IMR-90 (cell line): ENCODE measurements around the gene INO80E. TPM values are rescaled to one million over a fixed set of nuclear protein-coding genes. Genes with fewer than 3 reads are reported as not detected.

Experiments
- ATAC-seq: fragments of 200-7000 bp; cut with Tn5 transposase; 2 replicates; pipeline ENCODE4 v1.9.1; 2020; ENCODE audit warnings: low read depth, mild to moderate bottlenecking, moderate library complexity
- BruUV-seq: library from RNA; stranded (reverse); fragments of 400-500 nt; replicated peaks from 2 replicates; lab custom pipeline; 2021; lab: Mats Ljungman, UMichigan
- CTCF ChIA-PET: fragments of 300-600 bp; formaldehyde crosslinking; extraction: SDS; loops from one replicate; lab custom pipeline; 2021; ENCODE audit warnings: antibody characterized with exemption; lab: Yijun Ruan, JAX
- POLR2A ChIA-PET: fragments of 300-600 bp; sonication (Branson Sonifier 250); formaldehyde crosslinking; loops from one replicate; lab custom pipeline; 2022; ENCODE audit warnings: antibody characterized with exemption; ENCODE audit not compliant: unreplicated experiment; lab: Charles Lee
- DNase-seq: peaks from one replicate; pipeline ENCODE4 v3.0.0; 2013
- H2AFZ ChIP-seq: replicated peaks from 2 replicates; pipeline ENCODE3; 2013; ENCODE audit warnings: low read length, mild to moderate bottlenecking; ENCODE audit not compliant: poor library complexity
- H2AK5ac ChIP-seq: 2 replicates; pipeline ENCODE4 v1.6.1; 2013; ENCODE audit warnings: low read depth, low read length, inconsistent platforms
- H2AK9ac ChIP-seq: replicated peaks from 2 replicates; pipeline ENCODE3; 2013; ENCODE audit warnings: mild to moderate bottlenecking, low read depth, low read length, moderate library complexity; ENCODE audit not compliant: poor library complexity
- H2BK120ac ChIP-seq: 2 replicates; pipeline ENCODE4 v1.6.1; 2013; ENCODE audit warnings: low read depth, low read length, inconsistent platforms
- H2BK15ac ChIP-seq: 3 replicates; pipeline ENCODE4 v1.6.1; 2013; ENCODE audit warnings: low read depth, low read length, inconsistent platforms
- H2BK20ac ChIP-seq: 2 replicates; pipeline ENCODE4 v1.6.1; 2013; ENCODE audit warnings: low read depth, mild to moderate bottlenecking, inconsistent platforms, low read length, moderate library complexity
- H2BK5ac ChIP-seq: 2 replicates; pipeline ENCODE4 v1.6.1; 2013; ENCODE audit warnings: mild to moderate bottlenecking, low read depth, low read length, inconsistent platforms; ENCODE audit not compliant: poor library complexity, severe bottlenecking
- H3K14ac ChIP-seq: replicated peaks from 2 replicates; pipeline ENCODE4 v1.6.1; 2013; ENCODE audit warnings: low read depth, low read length, inconsistent platforms
- H3K18ac ChIP-seq: 2 replicates; pipeline ENCODE4 v1.6.1; 2013; ENCODE audit warnings: low read depth, low read length, control low read depth
- H3K23ac ChIP-seq: 2 replicates; pipeline ENCODE4 v1.6.1; 2013; ENCODE audit warnings: low read depth, low read length, inconsistent platforms
- H3K27ac ChIP-seq: 2 replicates; pipeline ENCODE4 v1.5.1; 2013; ENCODE audit warnings: mild to moderate bottlenecking, control low read depth, low read length; ENCODE audit not compliant: insufficient read depth
- H3K27me3 ChIP-seq: 2 replicates; pipeline ENCODE4 v1.6.1; 2013; ENCODE audit warnings: low read length; ENCODE audit not compliant: control insufficient read depth, insufficient read depth
- H3K36me3 ChIP-seq: 2 replicates; pipeline ENCODE4 v1.6.1; 2013; ENCODE audit warnings: low read length, mixed read lengths; ENCODE audit not compliant: control insufficient read depth, insufficient read depth
- H3K4ac ChIP-seq: 2 replicates; pipeline ENCODE4 v1.6.1; 2013; ENCODE audit warnings: low read depth, low read length, inconsistent platforms
- H3K4me1 ChIP-seq: 2 replicates; pipeline ENCODE4 v1.6.1; 2013; ENCODE audit warnings: low read length, mixed read lengths; ENCODE audit not compliant: control insufficient read depth, insufficient read depth
- H3K4me2 ChIP-seq: 2 replicates; pipeline ENCODE4 v1.6.1; 2013; ENCODE audit warnings: low read depth, mild to moderate bottlenecking, control low read depth, low read length, moderate library complexity
- H3K4me3 ChIP-seq: 2 replicates; pipeline ENCODE4 v1.5.1; 2013; ENCODE audit warnings: low read depth, mild to moderate bottlenecking, control low read depth, low read length, moderate library complexity; ENCODE audit not compliant: insufficient read depth
- H3K56ac ChIP-seq: 2 replicates; pipeline ENCODE4 v1.6.1; 2013; ENCODE audit warnings: low read length, inconsistent platforms; ENCODE audit not compliant: insufficient read depth; ENCODE audit errors: extremely low read depth
- H3K79me1 ChIP-seq, 2 experiments: 2 replicates each; pipeline ENCODE4 v1.6.1; 2013; ENCODE audit warnings: low read length in 2 of 2, inconsistent platforms in 1 of 2, low read depth in 1 of 2
- H3K9ac ChIP-seq: 2 replicates; pipeline ENCODE4 v1.6.1; 2013; ENCODE audit warnings: low read depth, low read length, control low read depth
- H3K9me1 ChIP-seq: 2 replicates; pipeline ENCODE4 v1.6.1; 2013; ENCODE audit warnings: low read length, inconsistent platforms; ENCODE audit not compliant: insufficient read depth
- H3K9me3 ChIP-seq: 2 replicates; pipeline ENCODE4 v1.6.1; 2013; ENCODE audit warnings: low read length; ENCODE audit not compliant: control insufficient read depth, insufficient read depth
- H4K20me1 ChIP-seq: 2 replicates; pipeline ENCODE4 v1.6.1; 2013; ENCODE audit warnings: low read length, inconsistent platforms; ENCODE audit not compliant: insufficient read depth
- H4K5ac ChIP-seq: 2 replicates; pipeline ENCODE4 v1.6.1; 2013; ENCODE audit warnings: mild to moderate bottlenecking, low read depth, low read length, control low read depth
- H4K8ac ChIP-seq, 2 experiments: 2 replicates each; pipeline ENCODE4 v1.6.1; 2013; ENCODE audit warnings: low read depth in 2 of 2, low read length in 2 of 2, control low read depth in 1 of 2, inconsistent platforms in 1 of 2
- H4K91ac ChIP-seq: 2 replicates; pipeline ENCODE4 v1.6.1; 2013; ENCODE audit warnings: low read depth, low read length, inconsistent platforms; ENCODE audit not compliant: insufficient read depth
- BHLHE40 ChIP-seq: fragments of 150-350 bp; IDR thresholded peaks from 2 replicates; pipeline ENCODE4 v1.6.1; 2016; ENCODE audit warnings: mild to moderate bottlenecking, low read depth, low read length
- CEBPB ChIP-seq: IDR thresholded peaks from 2 replicates; pipeline ENCODE4 v1.6.1; 2012; ENCODE audit warnings: low read depth, low read length, improper control_type of control experiment
- CHD1 ChIP-seq: IDR thresholded peaks from 2 replicates; pipeline ENCODE4 v1.6.1; 2012; ENCODE audit warnings: low read depth, low read length, improper control_type of control experiment
- FOS ChIP-seq: fragments of 150-350 bp; IDR thresholded peaks from 2 replicates; pipeline ENCODE4 v1.6.1; 2016; ENCODE audit warnings: low read depth, low read length
- MAFK ChIP-seq: IDR thresholded peaks from 2 replicates; pipeline ENCODE4 v1.6.1; 2012; ENCODE audit warnings: low read depth, low read length, improper control_type of control experiment
- MAZ ChIP-seq: IDR thresholded peaks from 2 replicates; pipeline ENCODE4 v1.6.1; 2012; ENCODE audit warnings: low read depth, mild to moderate bottlenecking, low read length, improper control_type of control experiment, moderate library complexity, borderline replicate concordance
- MXI1 ChIP-seq: IDR thresholded peaks from 2 replicates; pipeline ENCODE4 v1.6.1; 2012; ENCODE audit warnings: low read depth, mild to moderate bottlenecking, low read length, moderate library complexity, borderline replicate concordance
- POLR2A ChIP-seq: IDR thresholded peaks from 2 replicates; pipeline ENCODE4 v1.6.1; 2012; ENCODE audit warnings: mild to moderate bottlenecking, low read depth, low read length
- RCOR1 ChIP-seq: IDR thresholded peaks from 2 replicates; pipeline ENCODE4 v1.6.1; 2012; ENCODE audit warnings: mild to moderate bottlenecking, low read length, improper control_type of control experiment; ENCODE audit not compliant: insufficient replicate concordance
- SMC3 ChIP-seq: fragments of 150-350 bp; IDR thresholded peaks from 2 replicates; pipeline ENCODE4 v1.6.1; 2016; ENCODE audit warnings: low read depth, mild to moderate bottlenecking, antibody characterized with exemption, low read length, moderate library complexity
- WGBS, 2 experiments: methylation state at CpG; one replicate each; pipeline versions ENCODE4 v1.1.5 to v1.1.7; 2013; ENCODE audit warnings: missing lambda C conversion rate in 2 of 2; ENCODE audit not compliant: insufficient read length in 1 of 2; ENCODE audit errors: extremely low coverage in 2 of 2; 5-methylcytosine and 5-hydroxymethylcytosine counted together
- dilution Hi-C: fragments of 300-500 bp; cut with HindIII; formaldehyde crosslinking; loops from one replicate; pipeline ENCODE4 v1.14.3; 2018; ENCODE audit warnings: low sequenced_read_pairs; ENCODE audit not compliant: unreplicated experiment
- in situ Hi-C: fragments of 300-500 bp; cut with MboI; formaldehyde crosslinking; loops from 3 replicates; pipeline ENCODE4 v1.14.3; 2019; ENCODE audit warnings: low sequenced_read_pairs, inconsistent platforms, mixed read lengths
- intact Hi-C: fragments of 100-400 bp; cut with micrococcal nuclease; formaldehyde crosslinking; loops from 2 replicates; pipeline ENCODE4 v1.10.0; 2022
- polyA plus RNA-seq, 3 experiments: library from polyadenylated mRNA; depleted of rRNA; stranded (reverse); fragments of >200 nt; gene quantifications; 2 replicates each; pipeline ENCODE4 v1.2.3, GENCODE V29; 2012; ENCODE audit warnings: low replicate concordance in 1 of 3
- total RNA-seq: library from RNA; depleted of rRNA; stranded (reverse); fragments of >200 nt; gene quantifications from 2 replicates; pipeline ENCODE4 v1.2.3, GENCODE V29; 2012
- TF ChIP-seq, protein P1 (sequence below): conservative IDR thresholded peaks from 2 replicates; pipeline ENCODE4 v1.5.1; 2012; ENCODE audit warnings: mild to moderate bottlenecking, low read depth, low read length, improper control_type of control experiment
- TF ChIP-seq, protein P2 (sequence below): fragments of 150-350 bp; IDR thresholded peaks from 2 replicates; pipeline ENCODE4 v1.6.1; 2016; ENCODE audit warnings: low read depth, mild to moderate bottlenecking, low read length, moderate library complexity, borderline replicate concordance

The INO80E gene
- total and polyA plus RNA-seq, 2 of the 4 experiments (the other 2 are of a cell fraction) = 40.9 to 42.1 TPM

DNA sequence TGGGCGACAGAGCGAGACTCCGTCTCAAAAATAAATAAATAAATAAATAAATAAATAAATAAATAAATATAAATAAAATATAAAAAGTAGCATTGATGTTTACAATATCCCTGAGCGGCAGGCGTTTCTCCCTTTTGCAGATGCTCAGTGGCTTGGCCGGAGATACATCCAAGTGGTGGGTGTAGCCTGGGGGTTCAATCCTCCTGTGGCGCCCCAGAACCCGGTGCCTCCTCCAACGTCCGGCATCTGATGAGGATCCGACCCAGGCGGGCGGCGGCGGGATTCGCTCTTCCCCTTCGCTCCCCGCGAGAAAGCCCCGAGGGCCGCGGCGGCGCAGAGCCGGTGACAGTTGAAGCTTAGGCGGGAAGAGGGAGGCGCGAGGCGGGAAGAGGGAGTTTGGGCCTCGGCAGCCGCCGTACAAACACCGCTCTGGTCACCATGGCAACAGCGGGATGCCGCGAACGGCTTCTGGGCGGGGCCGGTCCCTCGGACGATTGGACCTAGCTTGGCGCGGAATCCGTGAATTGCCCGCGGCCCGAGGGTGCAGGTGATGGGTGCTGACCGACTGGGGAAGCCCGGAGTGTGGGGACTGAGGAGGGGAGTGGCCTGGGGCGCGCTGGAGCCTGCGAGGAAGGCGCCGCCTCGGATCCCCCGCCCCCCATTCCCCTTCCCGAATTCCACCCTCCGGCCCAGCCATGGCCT lies 56.8 kb downstream of the INO80E start (continued):
- TF ChIP-seq SMC3 = no peak
- no peak for TF ChIP-seq MAFK

DNA sequence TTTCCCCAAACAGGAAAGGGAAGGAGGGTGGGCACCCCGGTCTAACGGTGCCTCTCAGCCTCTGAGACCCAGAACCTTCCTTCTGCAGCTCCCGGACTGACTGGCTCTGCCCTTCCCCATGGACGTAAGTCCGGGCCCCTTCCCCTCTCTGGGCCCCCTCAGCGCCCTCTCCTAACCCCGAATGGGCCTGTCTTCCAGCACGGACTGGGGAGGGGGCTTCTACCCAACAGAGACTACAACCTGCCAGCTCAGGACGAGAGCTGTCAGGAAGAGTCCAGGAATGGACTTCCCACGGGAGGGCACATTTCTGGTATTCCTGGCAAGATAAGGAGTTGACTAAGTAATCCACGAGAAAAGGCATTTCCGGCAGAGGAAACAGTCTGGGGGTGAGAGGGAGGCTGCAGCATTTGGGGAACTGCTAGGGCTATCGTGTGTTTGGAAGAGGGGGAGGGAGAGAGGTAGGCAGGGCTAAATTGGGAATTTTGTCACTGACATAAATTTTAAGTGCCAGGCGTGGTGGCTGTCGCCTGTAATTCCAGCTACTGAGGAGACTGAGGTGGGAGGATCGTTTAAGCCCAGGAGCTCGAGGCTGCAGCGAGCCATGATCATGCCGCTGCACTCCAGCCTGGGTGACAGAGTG lies 57.5 kb downstream of the INO80E start:
- no TSS peak for BruUV-seq
- Histone ChIP-seq H3K36me3 (no peaks in the 10 kb centered on the region), H2BK20ac (peak overlapping the region; percentile 63; the same call in 1 of the 2 replicates), H3K4me2 (peak overlapping the region; percentile 89), H3K9me1 (peaks cover 14% of the 10 kb centered on the region), H2BK120ac (peak overlapping the region; percentile 76; the same call in 1 of the 2 replicates), H4K5ac (no peak overlapping the region), H3K4ac (peak overlapping the region; percentile 86), H2AK9ac (peak overlapping the region; percentile 97), H3K56ac (peak overlapping the region; percentile 40), H2BK5ac (peak overlapping the region; percentile 65), H3K4me1 (peaks cover 7% of the 10 kb centered on the region), H2AK5ac (peak overlapping the region; percentile 81), H3K14ac (peak overlapping the region; percentile 88), H4K20me1 (no peaks in the 10 kb centered on the region; the same call in 1 of the 2 replicates), H4K91ac (peak overlapping the region; percentile 78), H3K27me3 (no peaks in the 10 kb centered on the region), H4K8ac (peak overlapping the region; percentile 30 to 59; a peak in 2 of 4 replicates), H3K9me3 (no peaks in the 10 kb centered on the region), H3K9ac (peak overlapping the region; percentile 59), H2BK15ac (peak overlapping the region; percentile 0; the same call in 1 of the 3 replicates), H3K27ac (peak overlapping the region; percentile 69), H3K4me3 (peak overlapping the region; percentile 61), H3K23ac (no peak overlapping the region), H2AFZ (peak overlapping the region; percentile 94), H3K79me1 (peaks cover 6 to 42% of the 10 kb centered on the region in 2 experiments; a peak in 2 of 4 replicates), H3K18ac (no peak overlapping the region)
- intact Hi-C loops = no loop called here
- ATAC-seq (peak; percentile 69), DNase-seq (peak; percentile 57)
- POLR2A ChIA-PET = interaction anchor here (0.8 kb wide), 1 partner anchor 12 kb away, joined by 4 read pairs; no protein-coding TSS in a partner anchor
- CTCF ChIA-PET = no interaction called here
- WGBS, 2 experiments = 10% methylated on average over 7 of the region's 19 CpGs; no CpG with 5 or more reads in 1 of the 2 experiments
- in situ Hi-C loops = no loop called here
- dilution Hi-C loops = no loop called here
- TF ChIP-seq CEBPB (no peak), FOS (no peak), SMC3 (no peak), RCOR1 (no peak), POLR2A (no peak), MAFK (no peak), CHD1 (no peak), BHLHE40 (0 out of 2 replicates have a peak, but pooled peaks have one; percentile 12), MXI1 (0 out of 2 replicates have a peak, but pooled peaks have one; percentile 33), MAZ (0 out of 2 replicates have a peak, but pooled peaks have one; percentile 26)
- TF ChIP-seq, protein P1, sequence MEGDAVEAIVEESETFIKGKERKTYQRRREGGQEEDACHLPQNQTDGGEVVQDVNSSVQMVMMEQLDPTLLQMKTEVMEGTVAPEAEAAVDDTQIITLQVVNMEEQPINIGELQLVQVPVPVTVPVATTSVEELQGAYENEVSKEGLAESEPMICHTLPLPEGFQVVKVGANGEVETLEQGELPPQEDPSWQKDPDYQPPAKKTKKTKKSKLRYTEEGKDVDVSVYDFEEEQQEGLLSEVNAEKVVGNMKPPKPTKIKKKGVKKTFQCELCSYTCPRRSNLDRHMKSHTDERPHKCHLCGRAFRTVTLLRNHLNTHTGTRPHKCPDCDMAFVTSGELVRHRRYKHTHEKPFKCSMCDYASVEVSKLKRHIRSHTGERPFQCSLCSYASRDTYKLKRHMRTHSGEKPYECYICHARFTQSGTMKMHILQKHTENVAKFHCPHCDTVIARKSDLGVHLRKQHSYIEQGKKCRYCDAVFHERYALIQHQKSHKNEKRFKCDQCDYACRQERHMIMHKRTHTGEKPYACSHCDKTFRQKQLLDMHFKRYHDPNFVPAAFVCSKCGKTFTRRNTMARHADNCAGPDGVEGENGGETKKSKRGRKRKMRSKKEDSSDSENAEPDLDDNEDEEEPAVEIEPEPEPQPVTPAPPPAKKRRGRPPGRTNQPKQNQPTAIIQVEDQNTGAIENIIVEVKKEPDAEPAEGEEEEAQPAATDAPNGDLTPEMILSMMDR = no peak
- TF ChIP-seq, protein P2, sequence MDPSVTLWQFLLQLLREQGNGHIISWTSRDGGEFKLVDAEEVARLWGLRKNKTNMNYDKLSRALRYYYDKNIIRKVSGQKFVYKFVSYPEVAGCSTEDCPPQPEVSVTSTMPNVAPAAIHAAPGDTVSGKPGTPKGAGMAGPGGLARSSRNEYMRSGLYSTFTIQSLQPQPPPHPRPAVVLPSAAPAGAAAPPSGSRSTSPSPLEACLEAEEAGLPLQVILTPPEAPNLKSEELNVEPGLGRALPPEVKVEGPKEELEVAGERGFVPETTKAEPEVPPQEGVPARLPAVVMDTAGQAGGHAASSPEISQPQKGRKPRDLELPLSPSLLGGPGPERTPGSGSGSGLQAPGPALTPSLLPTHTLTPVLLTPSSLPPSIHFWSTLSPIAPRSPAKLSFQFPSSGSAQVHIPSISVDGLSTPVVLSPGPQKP = no peak
